ENCODE measurements around the gene CCDC61.

Gene CCDC61

DNA sequence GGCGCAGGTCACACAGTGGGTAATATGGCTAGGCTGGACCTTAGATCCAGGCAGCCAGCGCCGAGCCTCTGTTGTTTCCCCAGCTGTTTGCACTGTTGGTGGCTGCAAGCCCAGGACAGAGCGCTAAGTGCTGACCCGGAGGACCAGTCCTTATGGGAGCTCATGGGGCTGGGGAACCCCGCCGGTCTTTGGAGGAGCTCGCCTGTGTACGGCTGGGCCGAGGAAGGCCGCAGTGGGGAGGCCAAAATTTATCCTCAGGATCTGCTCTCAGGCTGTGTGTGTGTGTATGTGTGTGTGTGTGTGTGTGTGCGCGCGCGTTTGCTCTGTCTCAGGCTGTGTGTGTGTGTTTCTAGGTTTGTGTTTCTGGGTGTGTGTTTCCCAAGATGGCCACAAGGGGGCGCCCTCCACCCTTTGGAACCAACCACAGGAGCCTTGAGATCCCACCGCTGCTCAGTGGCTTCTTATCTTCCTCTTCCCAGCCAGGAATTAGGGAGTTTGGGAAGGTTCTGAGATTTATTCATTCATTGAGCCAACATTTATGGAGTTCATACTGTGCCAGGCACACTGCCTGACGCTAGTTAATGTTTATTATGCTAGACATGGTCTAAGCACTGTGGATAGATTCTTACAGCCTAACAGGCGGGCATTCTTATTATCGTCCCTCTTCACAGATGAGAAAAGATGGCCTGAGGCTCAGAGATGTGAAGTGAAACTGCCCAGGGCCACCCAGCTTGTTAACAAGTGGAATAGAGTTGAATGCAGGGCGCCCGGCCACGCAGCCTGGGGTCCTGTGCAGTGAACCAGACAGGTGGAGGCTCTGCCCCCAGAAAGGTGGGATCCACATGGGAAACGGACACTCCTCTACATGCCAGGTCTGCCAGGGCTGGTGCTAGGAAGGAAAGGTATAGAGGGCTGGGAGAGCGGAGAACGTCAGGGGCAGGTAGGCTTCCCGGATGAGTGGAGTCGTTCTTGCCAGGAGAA is 14.6 kb downstream of the CCDC61 start:
- in situ Hi-C loops (cut with MboI; ENCODE audit: low pct_unique_long_range_greater_than_20kb, low sequenced_read_pairs) = no loop called here
- DNase-seq = peak; percentile 85

DNA sequence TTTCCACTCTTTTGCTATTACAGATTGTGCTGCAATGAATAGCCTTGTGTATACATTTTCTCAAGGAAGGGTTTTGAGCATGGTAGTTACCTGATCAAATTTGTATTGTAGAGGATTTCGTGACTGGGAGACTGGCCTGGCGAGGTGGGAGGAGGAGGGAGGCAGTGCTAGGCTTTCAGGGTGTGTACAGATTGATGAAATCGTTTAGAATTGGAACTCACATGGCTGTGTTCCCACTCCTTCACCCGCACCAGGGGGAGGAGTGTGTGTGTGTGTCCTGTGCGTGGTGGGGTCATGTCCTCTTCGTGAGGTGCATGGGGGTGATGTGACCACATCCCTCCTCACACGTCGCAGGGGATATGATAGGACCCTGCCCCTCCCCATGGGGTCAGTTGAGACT is 19.3 kb downstream of the CCDC61 start:
- in situ Hi-C loops (cut with MboI; ENCODE audit: low pct_unique_long_range_greater_than_20kb, low sequenced_read_pairs) = no loop called here
- no peak for DNase-seq

DNA sequence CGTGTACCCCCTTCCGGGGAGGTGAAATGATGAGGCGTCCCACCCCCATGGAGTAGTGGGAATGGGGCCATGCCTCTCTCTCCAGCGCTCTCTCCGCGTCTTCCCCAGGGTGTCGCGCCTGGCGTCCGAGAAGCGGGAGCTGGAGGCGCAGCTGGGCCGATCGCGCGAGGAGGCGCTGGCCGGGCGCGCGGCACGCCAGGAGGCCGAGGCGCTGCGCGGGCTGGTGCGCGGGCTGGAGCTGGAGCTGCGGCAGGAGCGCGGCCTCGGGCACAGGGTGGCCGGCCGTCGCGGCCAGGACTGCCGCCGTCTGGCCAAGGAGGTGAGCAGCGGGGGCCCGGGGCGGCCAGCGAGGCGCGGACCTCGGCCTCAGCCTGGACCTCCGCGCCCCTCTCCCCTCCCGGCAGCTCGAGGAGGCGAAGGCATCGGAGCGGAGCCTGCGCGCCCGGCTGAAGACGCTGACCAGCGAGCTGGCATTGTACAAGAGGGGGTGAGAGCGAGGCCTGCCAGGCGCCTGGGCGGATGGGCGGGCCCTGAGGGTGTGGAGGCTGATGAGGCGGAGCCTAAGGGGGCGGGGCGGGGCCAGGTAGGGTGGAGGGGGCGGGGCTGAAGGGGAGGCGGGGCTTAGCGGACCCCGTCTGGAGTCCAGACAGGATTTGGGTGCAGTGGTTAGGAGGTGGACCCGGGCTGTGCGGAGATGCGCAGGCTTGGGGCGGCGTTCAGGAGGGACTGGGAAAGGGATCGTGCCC is 19.8 kb downstream of the CCDC61 start:
- in situ Hi-C loops (cut with MboI; ENCODE audit: low pct_unique_long_range_greater_than_20kb, low sequenced_read_pairs) = no loop called here
- DNase-seq = no peak

DNA sequence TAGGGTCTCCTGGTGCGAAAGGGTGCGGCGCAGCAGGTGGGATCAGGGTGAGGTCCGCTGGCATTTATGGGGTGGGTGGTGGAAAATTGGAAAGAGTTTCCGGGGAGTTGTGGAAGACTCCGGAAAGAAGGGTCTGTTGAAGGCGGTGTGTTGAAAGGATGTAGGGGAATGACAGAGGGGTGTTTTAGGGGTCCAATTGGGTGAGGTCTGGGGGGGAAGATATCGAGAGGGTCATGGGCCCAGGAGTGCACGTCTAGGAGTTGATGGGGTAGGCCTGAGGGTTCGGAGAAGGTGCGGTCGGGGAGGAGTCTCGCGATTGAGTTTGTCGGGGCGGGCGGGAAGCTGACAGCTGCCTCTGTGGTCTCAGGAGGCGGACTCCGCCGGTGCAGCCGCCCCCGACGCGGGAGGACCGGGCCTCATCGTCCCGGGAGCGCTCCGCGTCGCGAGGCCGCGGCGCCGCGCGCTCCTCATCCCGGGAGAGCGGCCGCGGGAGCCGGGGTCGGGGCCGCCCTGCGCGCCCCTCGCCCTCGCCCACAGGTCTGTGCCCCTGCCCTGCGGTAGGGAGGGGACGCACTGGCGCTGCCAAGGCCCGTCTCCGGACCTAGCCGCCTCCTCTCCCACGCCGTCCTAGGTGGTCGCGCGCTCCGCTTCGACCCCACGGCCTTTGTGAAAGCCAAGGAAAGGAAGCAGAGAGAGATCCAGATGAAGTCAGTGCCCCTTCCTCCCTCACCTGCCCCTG is 20.6 kb downstream of the CCDC61 start:
- no peak for DNase-seq
- in situ Hi-C loops (cut with MboI; ENCODE audit: low pct_unique_long_range_greater_than_20kb, low sequenced_read_pairs) = no loop called here

DNA sequence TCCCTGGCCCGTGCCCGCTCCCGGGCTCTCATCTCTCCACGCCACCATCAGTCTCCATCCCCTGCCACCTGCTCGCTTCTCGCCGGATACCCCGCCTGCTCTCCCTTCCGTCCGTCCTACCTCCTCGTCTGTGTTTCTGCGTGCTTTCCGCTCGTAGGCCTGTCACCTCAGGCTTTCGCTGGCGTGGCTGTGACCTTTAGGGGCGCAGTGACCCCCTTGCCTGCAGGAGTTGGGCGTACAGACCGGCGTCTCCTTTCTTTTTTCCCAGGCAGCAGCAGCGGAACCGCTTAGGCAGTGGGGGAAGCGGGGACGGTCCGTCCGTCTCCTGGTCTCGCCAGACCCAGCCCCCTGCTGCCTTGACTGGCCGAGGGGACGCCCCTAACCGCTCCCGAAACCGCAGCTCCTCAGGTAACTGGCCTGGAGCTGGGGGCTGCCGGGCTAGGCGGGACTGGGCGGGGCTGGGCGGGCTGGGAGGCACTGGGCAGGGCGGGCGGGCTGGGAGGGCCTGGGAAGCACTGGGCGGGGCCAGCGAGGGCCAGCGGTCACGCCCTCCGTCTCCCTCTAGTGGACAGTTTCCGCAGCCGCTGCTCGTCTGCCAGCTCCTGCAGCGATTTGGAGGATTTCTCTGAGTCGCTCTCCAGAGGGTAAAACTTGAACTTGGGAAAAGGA is 21.3 kb downstream of the CCDC61 start:
- DNase-seq = peak; percentile 64

DNA sequence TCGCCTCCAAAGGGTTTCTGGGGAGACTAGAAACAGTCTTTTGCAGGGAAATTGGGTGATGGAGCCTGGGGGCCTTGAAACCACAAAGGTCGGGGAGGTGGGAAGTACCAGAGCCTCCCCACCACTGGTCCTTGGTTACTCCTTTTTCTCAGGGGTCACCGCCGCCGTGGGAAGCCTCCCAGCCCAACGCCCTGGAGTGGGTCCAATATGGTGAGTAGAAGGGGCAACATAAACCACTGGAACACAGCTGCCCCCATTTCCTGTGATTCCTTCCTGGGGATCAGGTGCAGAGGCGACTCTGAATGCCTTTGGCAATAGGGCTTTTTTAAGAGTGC is 21.8 kb downstream of the CCDC61 start:
- no peak for DNase-seq

More for the DNA sequence above, 21.3 kb downstream of the CCDC61 start:
- in situ Hi-C loops (cut with MboI; ENCODE audit: low pct_unique_long_range_greater_than_20kb, low sequenced_read_pairs) = no loop called here

DNA sequence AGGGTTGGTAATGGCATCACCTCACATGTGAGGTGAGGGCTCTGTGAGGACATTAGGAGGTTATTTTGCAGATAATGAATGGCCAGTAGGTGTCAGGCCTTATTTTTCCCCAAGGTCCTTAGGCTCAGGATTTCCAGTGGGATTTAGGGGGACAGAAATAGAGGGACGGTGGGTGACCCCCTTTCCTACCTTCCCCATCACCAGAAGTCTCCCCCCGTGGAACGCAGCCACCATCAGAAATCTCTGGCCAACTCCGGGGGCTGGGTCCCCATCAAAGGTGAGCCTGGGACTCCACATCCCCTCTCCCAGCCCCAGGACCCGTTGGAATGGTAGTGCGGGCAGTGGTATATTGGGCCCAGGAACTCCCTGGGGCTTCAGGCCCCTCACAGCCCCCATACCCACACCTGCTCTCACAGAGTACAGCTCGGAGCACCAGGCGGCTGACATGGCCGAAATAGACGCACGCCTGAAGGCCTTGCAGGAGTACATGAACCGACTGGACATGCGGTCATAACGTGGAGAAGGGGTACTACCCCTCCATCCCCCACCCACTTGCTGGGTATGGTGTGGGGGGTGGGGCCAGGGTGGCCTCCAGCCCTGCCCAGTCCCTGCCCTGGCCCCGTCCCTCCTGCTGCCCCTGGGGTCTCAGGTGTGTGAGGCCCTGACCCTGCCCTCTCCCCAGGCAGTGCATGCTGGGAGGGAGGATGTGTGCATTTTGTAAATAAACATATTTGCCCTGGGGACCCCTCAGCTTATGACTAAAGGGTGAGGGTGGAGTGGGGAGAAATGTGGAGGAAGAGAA is 22.8 kb downstream of the CCDC61 start:
- in situ Hi-C loops (cut with MboI; ENCODE audit: low pct_unique_long_range_greater_than_20kb, low sequenced_read_pairs) = no loop called here
- DNase-seq = no peak

More for the DNA sequence above, 21.8 kb downstream of the CCDC61 start:
- in situ Hi-C loops (cut with MboI; ENCODE audit: low pct_unique_long_range_greater_than_20kb, low sequenced_read_pairs) = no loop called here

DNA sequence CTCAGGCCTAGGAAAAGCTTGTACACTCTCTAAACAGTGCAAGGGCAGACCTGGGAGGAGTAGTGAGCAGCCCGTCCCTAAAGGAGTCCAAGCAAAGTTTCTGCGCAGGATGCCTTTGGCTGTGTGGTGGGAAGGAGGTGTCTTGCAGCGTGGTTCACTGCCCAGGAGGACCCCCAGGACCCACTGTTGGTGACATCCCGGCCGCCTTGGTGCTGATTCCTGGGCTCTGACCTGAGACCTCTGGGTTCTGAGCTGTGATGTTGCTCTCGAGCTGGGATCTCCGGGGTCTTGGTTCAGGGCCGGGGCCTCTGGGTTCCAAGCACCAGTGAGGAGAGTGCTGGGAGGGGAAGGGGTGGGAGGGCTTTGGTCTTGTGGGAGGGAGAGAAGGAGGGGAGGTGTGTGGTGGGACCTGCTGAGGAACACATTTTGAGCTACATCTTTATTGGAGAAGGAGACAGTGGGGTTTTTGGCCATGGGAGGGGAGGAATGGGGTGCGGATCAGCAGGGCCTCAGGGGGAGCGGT is 23.5 kb downstream of the CCDC61 start:
- in situ Hi-C loops (cut with MboI; ENCODE audit: low pct_unique_long_range_greater_than_20kb, low sequenced_read_pairs) = no loop called here
- no peak for DNase-seq

DNA sequence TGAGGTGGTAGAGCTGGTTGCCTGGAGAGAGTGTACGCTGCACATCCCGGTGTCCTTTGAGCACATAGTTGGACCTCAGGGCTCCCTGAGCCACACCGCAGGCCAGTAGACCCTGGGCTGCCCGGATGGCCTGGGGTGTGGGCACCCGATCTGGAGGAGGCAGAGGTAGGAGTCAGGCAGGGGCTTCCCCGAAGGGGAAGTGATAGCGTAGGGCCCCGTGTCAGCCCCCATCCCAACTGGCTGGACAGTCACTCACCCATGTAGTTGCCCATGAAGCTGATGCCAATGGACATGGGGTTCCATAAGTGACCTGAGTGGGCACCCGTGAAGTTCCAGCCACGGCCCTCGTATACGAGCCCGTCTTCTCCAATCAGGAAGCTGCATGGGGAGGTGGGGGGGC is 24.0 kb downstream of the CCDC61 start:
- in situ Hi-C loops (cut with MboI; ENCODE audit: low pct_unique_long_range_greater_than_20kb, low sequenced_read_pairs) = no loop called here
- no peak for DNase-seq

DNA sequence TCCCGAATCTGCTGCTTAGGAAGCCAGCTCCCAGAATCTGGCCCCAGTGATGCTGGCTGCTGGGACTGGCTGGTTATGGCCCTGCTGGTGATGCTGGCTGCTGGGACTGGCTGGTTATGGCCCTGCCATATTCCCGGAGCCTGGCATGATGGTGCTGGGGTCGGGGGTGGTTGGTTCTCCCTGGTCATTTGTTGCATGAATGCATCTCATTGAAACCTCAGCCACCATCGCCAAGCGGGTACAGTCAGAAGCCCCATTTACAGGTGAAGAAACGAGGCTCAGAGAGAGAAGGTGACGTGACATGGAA is 25.5 kb downstream of the CCDC61 start:
- in situ Hi-C loops (cut with MboI; ENCODE audit: low pct_unique_long_range_greater_than_20kb, low sequenced_read_pairs) = no loop called here

DNA sequence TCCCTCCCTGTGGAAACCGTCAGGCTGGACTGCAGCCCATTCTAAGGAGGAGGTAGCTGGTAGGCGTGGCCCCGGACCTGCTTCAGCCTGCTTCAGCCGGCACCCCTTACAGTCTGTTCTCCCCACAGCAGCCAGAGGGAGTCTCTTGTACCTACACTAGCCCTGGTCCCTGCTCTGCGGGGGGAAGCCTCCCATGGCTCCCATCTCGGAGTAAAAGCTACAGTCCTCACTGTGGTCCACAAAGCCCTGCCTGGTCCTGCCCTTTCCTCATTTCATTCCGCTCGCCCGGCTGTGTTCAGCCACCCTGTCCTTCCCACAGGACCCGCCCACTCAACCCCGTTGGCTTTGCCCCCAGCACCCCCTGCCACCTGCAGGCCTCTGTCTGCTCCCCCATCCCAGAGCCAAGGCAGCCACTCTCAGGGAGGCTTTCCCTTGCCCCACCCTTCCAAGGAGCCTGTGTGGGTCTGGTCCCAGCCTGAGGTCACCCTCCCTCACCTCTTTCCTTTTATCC is 26.3 kb downstream of the CCDC61 start:
- in situ Hi-C loops (cut with MboI; ENCODE audit: low pct_unique_long_range_greater_than_20kb, low sequenced_read_pairs) = no loop called here

More for the DNA sequence above, 25.5 kb downstream of the CCDC61 start:
- DNase-seq = no peak

DNA sequence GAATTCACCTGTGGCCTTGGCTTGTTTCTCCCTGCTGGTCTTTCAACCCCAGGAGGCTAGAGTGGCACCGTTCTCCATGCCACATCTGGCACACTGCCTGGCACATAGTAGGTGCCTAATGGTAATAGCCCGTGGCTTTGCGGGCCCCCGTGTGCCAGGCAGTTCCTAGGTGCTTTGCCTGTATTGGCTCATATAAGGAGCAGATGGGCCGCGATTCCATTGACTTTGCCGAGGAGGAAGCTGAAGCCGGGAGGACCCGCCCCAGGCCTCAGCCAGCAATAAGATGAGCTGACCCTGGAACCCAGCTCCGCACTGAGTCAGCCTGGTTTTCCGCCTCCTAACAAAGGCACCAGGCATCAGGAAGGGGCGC is 26.8 kb downstream of the CCDC61 start:
- in situ Hi-C loops (cut with MboI; ENCODE audit: low pct_unique_long_range_greater_than_20kb, low sequenced_read_pairs) = no loop called here
- no peak for DNase-seq

More for the DNA sequence above, 26.3 kb downstream of the CCDC61 start:
- DNase-seq = no peak

DNA sequence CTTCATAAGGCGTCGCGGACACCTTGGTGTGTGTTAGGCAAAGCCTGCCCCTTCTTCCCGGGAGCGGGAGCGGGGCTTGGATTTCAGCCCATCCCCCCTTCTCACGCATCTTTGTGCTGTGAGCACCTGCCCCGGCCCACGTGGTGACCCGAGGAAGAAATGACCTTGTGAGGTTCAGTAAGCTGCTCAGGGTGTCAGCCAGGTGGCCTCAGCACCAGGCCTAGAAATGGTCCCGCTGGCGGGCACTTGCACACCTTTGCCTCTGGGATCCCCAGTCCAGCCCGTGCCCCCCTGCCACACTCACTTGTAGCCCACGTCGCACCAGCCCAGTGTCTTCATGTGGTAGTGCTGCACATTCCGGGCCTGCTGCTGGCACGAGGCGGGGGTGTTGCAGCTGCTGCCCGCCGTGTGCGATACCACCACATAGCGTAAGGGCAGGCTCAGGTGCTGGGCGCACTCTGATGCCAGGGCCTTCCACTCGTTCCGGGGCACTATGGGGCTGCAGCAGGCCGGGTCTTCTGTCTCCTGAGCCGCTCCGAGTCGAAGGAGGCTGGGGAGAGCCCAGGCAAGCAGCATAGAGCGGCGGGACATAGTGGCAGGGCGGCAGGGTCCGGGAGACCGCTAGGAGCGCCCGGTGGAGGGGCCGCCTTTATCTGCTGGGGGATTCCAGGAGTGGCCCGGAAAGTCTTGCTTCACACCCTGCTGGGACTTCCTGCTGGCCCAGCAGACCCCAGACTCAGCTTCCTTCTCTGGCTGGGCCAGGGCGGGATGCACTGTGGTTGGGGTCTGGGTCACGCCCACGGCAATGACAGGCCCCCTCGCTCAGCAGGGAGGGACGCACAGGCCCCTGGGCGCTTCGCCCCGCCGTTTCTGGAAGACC is 27.4 kb downstream of the CCDC61 start, which contains the start of gene PGLYRP1:
TSS of gene PGLYRP1 (minus strand) at position 623 of the 880 bp plus-strand sequence. CDS start at position 591, 32 bp downstream.
- in situ Hi-C loops (cut with MboI; ENCODE audit: low pct_unique_long_range_greater_than_20kb, low sequenced_read_pairs) = no loop called here

DNA sequence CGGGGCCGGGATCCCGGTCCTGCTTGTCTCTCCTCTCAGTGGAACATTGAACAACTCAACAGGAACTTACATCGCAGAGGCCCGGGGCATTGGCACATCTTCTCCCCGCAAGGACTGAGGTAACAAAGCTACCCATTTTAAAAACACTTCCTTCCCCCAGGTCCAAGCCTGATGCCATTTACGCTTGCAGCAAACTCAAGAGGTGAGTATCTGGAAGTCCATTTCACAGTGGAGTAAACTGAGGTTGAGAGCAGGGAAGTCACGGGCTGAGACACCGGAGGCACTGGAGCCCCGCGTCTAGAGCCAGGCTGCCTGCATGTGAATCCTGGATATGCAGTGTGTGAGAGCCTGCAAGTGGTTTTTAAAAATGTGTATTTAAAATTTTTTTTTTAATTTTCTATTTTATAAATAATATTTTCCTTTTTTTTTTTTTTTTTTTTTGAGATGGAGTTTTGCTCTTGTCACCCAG is 28.1 kb downstream of the CCDC61 start:
- in situ Hi-C loops (cut with MboI; ENCODE audit: low pct_unique_long_range_greater_than_20kb, low sequenced_read_pairs) = no loop called here
- no peak for DNase-seq

More for the DNA sequence above, 27.4 kb downstream of the CCDC61 start, which contains the start of gene PGLYRP1:
- no peak for DNase-seq

DNA sequence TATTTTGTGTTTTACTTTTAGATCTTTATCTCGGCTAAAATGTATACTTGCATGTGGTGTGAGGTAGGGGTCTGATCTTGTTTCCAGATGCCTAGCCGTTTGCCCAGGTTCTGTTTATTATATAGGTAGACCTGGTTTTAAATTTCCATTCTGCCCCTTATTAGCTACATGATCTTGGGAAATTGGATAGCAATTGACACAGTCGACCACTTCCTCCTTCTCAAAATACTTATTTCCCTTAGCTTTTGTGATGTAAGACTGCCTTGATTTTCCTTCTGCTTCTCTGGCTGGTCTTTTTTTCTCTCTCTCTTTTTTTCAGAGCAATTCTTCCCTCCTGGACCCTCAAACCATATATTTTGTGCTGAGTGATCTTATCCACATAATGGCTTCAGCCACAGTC is 30.6 kb downstream of the CCDC61 start:
- DNase-seq = peak; percentile 35
- in situ Hi-C loops (cut with MboI; ENCODE audit: low pct_unique_long_range_greater_than_20kb, low sequenced_read_pairs) = no loop called here

DNA sequence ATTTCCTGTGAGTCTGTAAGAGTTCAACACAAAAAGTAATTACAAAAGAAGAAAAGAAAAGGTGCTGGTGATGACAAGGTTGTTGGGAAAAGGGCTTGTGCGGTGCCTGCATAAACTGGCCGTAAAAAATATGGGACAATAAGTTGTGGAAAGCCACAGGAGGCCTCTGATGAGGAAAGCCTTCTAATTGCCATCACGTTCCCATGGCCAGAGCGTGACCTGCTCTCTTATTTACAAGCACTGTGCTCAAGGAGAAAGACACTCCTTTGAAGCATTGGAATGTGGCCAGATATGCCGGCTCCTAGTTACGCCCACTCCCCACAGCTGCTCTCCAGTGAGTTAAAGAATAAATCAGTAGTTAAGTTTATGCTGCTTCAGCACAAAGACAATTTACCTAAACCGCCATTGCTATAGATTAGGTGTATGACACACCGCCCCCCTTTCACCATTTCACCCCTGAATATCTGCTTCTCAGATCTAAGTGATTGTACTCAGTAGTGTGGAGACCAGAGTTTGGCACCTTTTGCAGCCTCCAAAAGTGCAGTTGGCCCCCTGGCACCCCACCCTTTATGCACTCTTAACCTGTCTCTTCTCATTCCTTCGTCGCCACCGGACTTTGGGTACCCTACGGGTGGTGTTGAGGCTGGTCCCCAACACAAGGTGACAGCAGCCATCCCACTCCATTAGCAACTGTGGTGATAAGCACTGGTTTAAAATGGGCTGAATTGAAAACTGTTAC is 35.7 kb downstream of the CCDC61 start:
- no peak for DNase-seq

More for the DNA sequence above, 35.7 kb downstream of the CCDC61 start:
- in situ Hi-C loops (cut with MboI; ENCODE audit: low pct_unique_long_range_greater_than_20kb, low sequenced_read_pairs) = no loop called here

Data from KBM-7 (cell line).